RKO (cell line): ENCODE results near the gene SLC45A3.

Source experiments
- DNase-seq: peaks from one replicate; pipeline ENCODE4 v3.0.0-alpha.2; 2016; ENCODE audit warnings: low spot score

SLC45A3 gene

GRCh38 chr1:205700865-205701401 is 20.6 kb upstream of the SLC45A3 start:
- DNase-seq, result no peak

- no peak for DNase-seq
Measured at GRCh38 chr1:205699416-205699815, 19.1 kb upstream of the SLC45A3 start.

GRCh38 chr1:205698921-205699320 is 18.6 kb upstream of the SLC45A3 start:
- no peak for DNase-seq

GRCh38 chr1:205693421-205693991 is 13.2 kb upstream of the SLC45A3 start:
- DNase-seq, result no peak

GRCh38 chr1:205692423-205692822 is 12.1 kb upstream of the SLC45A3 start:
- no peak for DNase-seq

GRCh38 chr1:205690122-205690756 is 9.9 kb upstream of the SLC45A3 start:
- DNase-seq, result no peak

GRCh38 chr1:205689479-205689878 is 9.2 kb upstream of the SLC45A3 start:
- no peak for DNase-seq

- no peak for DNase-seq
Measured at GRCh38 chr1:205688171-205689080, 8.1 kb upstream of the SLC45A3 start.

- no peak for DNase-seq
Measured at GRCh38 chr1:205687242-205687641, 6.9 kb upstream of the SLC45A3 start.

- no peak for DNase-seq
Measured at GRCh38 chr1:205681364-205681763, 1.1 kb upstream of the SLC45A3 start.

GRCh38 chr1:205678286-205679111 is 1.8 kb downstream of the SLC45A3 start:
- peak; percentile 23 for DNase-seq

GRCh38 chr1:205677167-205677566 is 3.1 kb downstream of the SLC45A3 start:
- no peak for DNase-seq

GRCh38 chr1:205676597-205676996 is 3.7 kb downstream of the SLC45A3 start:
- no peak for DNase-seq

- DNase-seq, result no peak
Measured at GRCh38 chr1:205676002-205676401, 4.3 kb downstream of the SLC45A3 start.

GRCh38 chr1:205675247-205675646 is 5.1 kb downstream of the SLC45A3 start:
- DNase-seq, result no peak

GRCh38 chr1:205672970-205673369 is 7.3 kb downstream of the SLC45A3 start:
- DNase-seq, result no peak

- DNase-seq, result no peak
Measured at GRCh38 chr1:205672395-205672889, 7.9 kb downstream of the SLC45A3 start.

GRCh38 chr1:205670611-205671430 is 9.5 kb downstream of the SLC45A3 start:
- DNase-seq, result no peak

- no peak for DNase-seq
Measured at GRCh38 chr1:205670150-205670446, 10.2 kb downstream of the SLC45A3 start.

GRCh38 chr1:205669341-205670149 is 10.8 kb downstream of the SLC45A3 start:
- DNase-seq, result no peak
